ENCODE results near the gene LIX1. TPM values are rescaled to one million over a fixed set of nuclear protein-coding genes. Genes with fewer than 3 reads are reported as not detected.
A peak's percentile ranks its signal among the peaks of the same experiment; 100 is the strongest.
"Not testable (repeated sequence)": the region's sequence is repeated elsewhere in the genome, so short reads cannot be mapped to it uniquely, and the experiment has no call there.

Gene LIX1
- not detected for total RNA-seq
- polyA plus RNA-seq, result not detected
- total RNA-seq, result 0 to 0.09 (median 0) reads per million in 6 experiments

DNA sequence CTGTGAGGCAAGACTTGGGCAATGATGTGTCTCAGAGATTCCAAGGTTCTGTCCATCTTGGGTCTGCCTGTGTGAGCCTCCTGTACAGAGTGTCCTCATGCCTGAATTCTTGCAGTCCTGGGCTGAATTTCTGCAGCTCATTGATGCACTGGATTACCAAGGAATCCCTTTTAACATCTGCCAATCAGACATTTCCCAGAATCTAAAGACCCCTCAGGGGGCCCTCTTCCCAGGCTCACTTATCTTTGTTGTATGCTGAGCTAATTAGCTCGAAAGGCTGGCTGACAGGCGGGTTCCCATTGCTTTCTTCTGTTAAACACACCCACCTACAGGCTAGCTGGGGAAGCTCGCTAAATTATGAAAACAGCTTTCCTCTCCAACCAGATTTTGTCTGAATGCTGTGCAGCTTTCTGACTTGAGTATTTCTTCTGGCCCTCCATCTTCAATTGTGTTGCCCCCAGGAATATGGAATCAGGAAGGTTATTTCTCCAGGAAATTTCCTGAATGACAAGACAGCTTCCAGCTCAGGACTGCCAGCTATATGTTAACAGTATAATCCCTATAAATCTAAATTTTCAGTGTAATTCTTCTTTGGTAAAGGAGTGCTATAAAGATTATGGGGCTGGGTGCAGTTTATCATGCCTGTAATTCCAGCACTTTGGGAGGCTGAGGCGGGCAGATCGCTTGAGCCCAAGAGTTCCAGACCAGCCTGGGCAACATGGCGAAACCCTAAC is at the start of gene LIX1:
Gene LIX1, minus strand, starts transcription at position 91 of the 734 bp plus-strand sequence. Its CDS starts 35 bp downstream, at position 56.
- Mint-ChIP-seq H3K9me3 (no peaks in the 10 kb centered on the region), H3K27ac (peak within 1 kb of the TSS in 2 of 10 donors; percentile 12 to 31), H3K36me3 (no peaks in the 10 kb centered on the region), H3K27me3 (peaks cover 0 to 3% (median 3%) of the 10 kb centered on the region in 5 donors), H3K4me1 (no peaks in the 10 kb centered on the region), H3K4me3 (no peak within 1 kb of the TSS)
- DNase-seq, result peak in 6 of 10 donors; percentile 17 to 49 (median 28)
- POLR2A ChIA-PET, result no interaction called here
- ATAC-seq, result peak in 1 of 2 donors; percentile 66

DNA sequence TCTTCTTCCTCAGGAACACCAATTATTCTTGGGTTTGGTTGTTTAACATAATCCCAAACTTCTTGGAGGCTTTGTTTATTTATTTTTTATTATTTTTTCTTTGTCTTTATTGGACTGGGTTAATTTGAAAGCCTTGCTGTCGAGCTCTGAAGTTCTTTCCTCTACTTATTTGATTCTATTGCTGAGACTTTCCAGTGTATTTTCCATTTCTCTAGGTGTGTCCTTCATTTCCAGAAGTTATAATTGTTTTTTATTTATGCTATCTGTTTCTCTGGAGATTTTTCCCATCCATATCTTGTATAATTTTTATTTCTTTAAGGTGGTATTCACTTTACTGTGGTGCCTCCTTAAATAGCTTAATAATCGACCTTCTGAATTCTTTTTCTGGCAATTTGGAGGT is 49.5 kb upstream of the LIX1 start:
- H3K4me1 Mint-ChIP-seq, result peaks cover 12 to 25% (median 17%) of the 10 kb centered on the region in 4 donors
- peaks cover 8 to 22% (median 16%) of the 10 kb centered on the region in 3 donors for H3K36me3 Mint-ChIP-seq
- no peak for ATAC-seq

GRCh38 chr5:97189523-97189922 is 47.1 kb upstream of the LIX1 start:
- POLR2A ChIA-PET, H3K27me3 Mint-ChIP-seq, H3K4me3 Mint-ChIP-seq, DNase-seq, H3K27ac Mint-ChIP-seq, ATAC-seq: not testable (repeated sequence)
- Mint-ChIP-seq H3K36me3 (peaks cover 8 to 19% (median 16%) of the 10 kb centered on the region in 3 donors), H3K9me3 (peaks cover 0 to 24% (median 15%) of the 10 kb centered on the region in 9 donors), H3K4me1 (peaks cover 12 to 22% (median 17%) of the 10 kb centered on the region in 4 donors)

More for the DNA sequence above, 49.5 kb upstream of the LIX1 start:
- no peak overlapping the region for H3K27ac Mint-ChIP-seq
- POLR2A ChIA-PET, result no interaction called here
- peaks cover 0 to 24% (median 15%) of the 10 kb centered on the region in 9 donors for H3K9me3 Mint-ChIP-seq
- H3K4me3 Mint-ChIP-seq, result no peak overlapping the region
- peaks cover 0 to 3% (median 0%) of the 10 kb centered on the region in 5 donors for H3K27me3 Mint-ChIP-seq
- DNase-seq, result no peak

GRCh38 chr5:97183930-97184213 is 41.5 kb upstream of the LIX1 start:
- DNase-seq, result no peak
- Mint-ChIP-seq H3K27me3 (peaks cover 0 to 1% (median 0%) of the 10 kb centered on the region in 5 donors), H3K36me3 (peaks cover 3 to 20% (median 9%) of the 10 kb centered on the region in 3 donors), H3K9me3 (no peaks in the 10 kb centered on the region), H3K4me3 (peak overlapping the region; percentile 82 to 98 (median 96)), H3K27ac (peak overlapping the region; percentile 99 to 100 (median 100)), H3K4me1 (peaks cover 23 to 42% (median 40%) of the 10 kb centered on the region in 4 donors)
- POLR2A ChIA-PET, result interaction anchor here (1.1 kb wide), 1 partner anchor 248 kb away, joined by 7 read pairs; the partner anchor contains the start of gene LNPEP
- ATAC-seq, result no peak

DNA sequence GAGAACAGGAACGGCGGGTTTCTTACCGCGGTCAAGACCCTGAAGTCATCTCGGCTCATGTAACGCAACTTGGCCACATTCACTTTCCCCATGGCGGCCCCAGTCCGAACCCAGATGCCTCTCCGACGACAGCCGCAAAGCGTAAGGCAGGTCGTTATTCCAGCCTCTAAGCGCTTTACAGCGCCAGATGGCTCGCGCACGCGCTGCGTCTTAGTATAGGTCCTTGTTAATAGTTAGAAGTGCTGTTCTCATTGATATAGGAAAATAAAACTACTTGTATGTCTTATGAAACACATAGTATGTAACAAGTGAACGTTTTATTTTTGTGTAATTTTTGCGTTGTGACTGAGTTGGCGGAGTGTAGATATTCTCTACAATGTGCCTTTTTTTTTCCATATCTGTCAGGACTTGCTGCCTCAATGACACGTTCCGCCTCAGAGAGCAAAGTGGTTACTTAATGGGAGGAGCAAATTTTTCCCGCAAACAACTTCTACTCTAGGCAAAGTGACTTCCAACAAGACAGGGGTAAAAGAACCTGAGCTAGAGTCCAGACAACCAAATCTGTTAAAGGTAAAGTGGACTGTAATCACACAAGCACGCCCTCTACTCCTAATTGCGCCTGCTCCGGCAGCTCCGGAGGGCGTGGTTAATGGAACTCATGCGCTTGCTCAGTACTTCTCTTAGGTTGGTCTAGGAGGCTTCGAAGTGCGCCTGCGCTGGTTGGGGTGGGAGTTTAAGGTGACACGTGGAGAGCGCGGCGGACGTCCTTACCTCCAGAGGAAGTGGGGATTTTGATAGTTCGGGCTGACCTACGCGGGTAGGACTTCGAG is 40.9 kb upstream of the LIX1 start, which contains the start of gene RIOK2:
Gene RIOK2, minus strand, starts transcription at position 148 of the 830 bp plus-strand sequence. Its CDS starts 56 bp downstream, at position 92.
- POLR2A ChIA-PET, result interaction anchor here (0.7 to 1.4 kb wide), 4 partner anchors 17 to 1423 kb away, joined by 3 to 7 read pairs (median 3); partner anchors contain the start of gene LNPEP

GRCh38 chr5:97182571-97183099 is 40.2 kb upstream of the LIX1 start:
- POLR2A ChIA-PET, result interaction anchor here (0.6 to 1.6 kb wide), 5 partner anchors 17 to 1589 kb away, joined by 3 read pairs; no protein-coding TSS in a partner anchor
- H3K9me3 Mint-ChIP-seq, result no peaks in the 10 kb centered on the region
- ATAC-seq (no peak), DNase-seq (no peak)
- H3K4me1 Mint-ChIP-seq, result peaks cover 29 to 49% (median 45%) of the 10 kb centered on the region in 4 donors
- H3K4me3 Mint-ChIP-seq, result peak overlapping the region; percentile 82 to 98 (median 96)
- H3K36me3 Mint-ChIP-seq, result peaks cover 3 to 31% (median 16%) of the 10 kb centered on the region in 3 donors
- H3K27me3 Mint-ChIP-seq, result no peaks in the 10 kb centered on the region
- peak overlapping the region; percentile 99 to 100 (median 100) for H3K27ac Mint-ChIP-seq

More for the DNA sequence above, 40.9 kb upstream of the LIX1 start, which contains the start of gene RIOK2:
- DNase-seq, result peak; percentile 78 to 98 (median 89)
- Mint-ChIP-seq H3K9me3 (no peaks in the 10 kb centered on the region), H3K27ac (peak within 1 kb of the TSS; percentile 99 to 100 (median 100)), H3K36me3 (peaks cover 3 to 26% (median 13%) of the 10 kb centered on the region in 3 donors), H3K4me1 (peaks cover 28 to 47% (median 43%) of the 10 kb centered on the region in 4 donors), H3K4me3 (peak within 1 kb of the TSS; percentile 82 to 98 (median 96)), H3K27me3 (peaks cover 0 to 1% (median 0%) of the 10 kb centered on the region in 5 donors)
- peak; percentile 88 to 91 for ATAC-seq

- Mint-ChIP-seq H3K36me3 (peaks cover 3 to 38% (median 18%) of the 10 kb centered on the region in 3 donors), H3K9me3 (no peaks in the 10 kb centered on the region), H3K4me3 (peak overlapping the region; percentile 82 to 98 (median 96)), H3K27me3 (no peaks in the 10 kb centered on the region), H3K4me1 (peaks cover 29 to 49% (median 45%) of the 10 kb centered on the region in 4 donors), H3K27ac (peak overlapping the region; percentile 79 to 100 (median 100))
- ATAC-seq (no peak), DNase-seq (no peak)
- POLR2A ChIA-PET, result interaction anchor here (0.6 to 1.6 kb wide), 4 partner anchors 11 to 1590 kb away, joined by 3 to 4 read pairs (median 3); no protein-coding TSS in a partner anchor
These were observed 39.6 kb upstream of the LIX1 start for GRCh38 chr5:97181856-97182545.

DNA sequence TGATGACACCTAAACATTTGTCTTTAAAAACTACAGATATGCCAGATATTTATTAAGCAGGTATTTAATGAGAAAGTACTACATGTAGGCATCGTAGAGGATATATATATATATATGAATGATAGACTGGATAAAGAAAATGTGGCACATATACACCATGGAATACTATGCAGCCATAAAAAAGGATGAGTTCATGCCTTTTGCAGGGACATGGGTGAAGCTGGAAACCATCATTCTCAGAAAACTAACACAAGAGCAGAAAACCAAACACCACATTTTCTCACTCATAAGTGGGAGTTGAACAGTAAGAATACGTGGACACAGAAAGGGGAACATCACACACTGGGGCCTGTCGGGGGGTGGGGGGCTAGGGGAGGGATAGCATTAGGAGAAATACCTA is 37.0 kb upstream of the LIX1 start:
- H3K27me3 Mint-ChIP-seq, H3K27ac Mint-ChIP-seq, POLR2A ChIA-PET, DNase-seq, H3K9me3 Mint-ChIP-seq, ATAC-seq, H3K4me3 Mint-ChIP-seq: not testable (repeated sequence)
- H3K36me3 Mint-ChIP-seq, result peaks cover 7 to 59% (median 21%) of the 10 kb centered on the region in 3 donors
- peaks cover 31 to 53% (median 42%) of the 10 kb centered on the region in 4 donors for H3K4me1 Mint-ChIP-seq

GRCh38 chr5:97172227-97172626 is 29.8 kb upstream of the LIX1 start:
- Mint-ChIP-seq H3K4me3 (no peak overlapping the region), H3K27me3 (no peaks in the 10 kb centered on the region), H3K36me3 (peaks cover 18 to 92% (median 20%) of the 10 kb centered on the region in 3 donors), H3K27ac (peak overlapping the region in 9 of 10 donors; percentile 10 to 60 (median 26)), H3K4me1 (peaks cover 6 to 19% (median 13%) of the 10 kb centered on the region in 4 donors), H3K9me3 (no peaks in the 10 kb centered on the region)
- ATAC-seq, result no peak
- POLR2A ChIA-PET, result no interaction called here
- no peak for DNase-seq

GRCh38 chr5:97171703-97172102 is 29.3 kb upstream of the LIX1 start:
- DNase-seq, result no peak
- no peaks in the 10 kb centered on the region for H3K27me3 Mint-ChIP-seq
- H3K9me3 Mint-ChIP-seq, result no peaks in the 10 kb centered on the region
- H3K4me1 Mint-ChIP-seq, result peaks cover 6 to 17% (median 13%) of the 10 kb centered on the region in 4 donors
- peak overlapping the region in 5 of 10 donors; percentile 10 to 70 (median 60) for H3K27ac Mint-ChIP-seq
- peaks cover 18 to 92% (median 20%) of the 10 kb centered on the region in 3 donors for H3K36me3 Mint-ChIP-seq
- no peak overlapping the region for H3K4me3 Mint-ChIP-seq
- POLR2A ChIA-PET, result no interaction called here
- ATAC-seq, result no peak

DNA sequence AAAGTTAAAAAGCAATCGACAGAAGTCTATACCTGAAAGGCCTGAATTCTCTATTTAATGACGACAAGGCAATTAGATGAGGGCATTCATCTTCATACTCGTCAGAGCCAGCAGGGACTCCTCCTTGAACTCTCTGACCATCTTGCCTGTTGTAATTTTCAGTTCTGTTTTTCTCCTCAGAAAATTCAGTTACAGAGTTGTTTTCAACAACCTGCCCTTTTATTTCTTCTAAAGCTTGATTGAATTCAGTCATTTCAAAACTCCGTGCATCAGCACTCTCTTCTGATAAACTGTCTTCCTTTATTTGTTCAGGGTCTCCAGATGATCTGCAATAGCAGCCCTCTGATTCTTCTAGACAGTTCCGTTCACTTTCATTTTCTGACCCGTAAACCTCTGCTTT is 25.0 kb upstream of the LIX1 start:
- Mint-ChIP-seq H3K27ac (peak overlapping the region; percentile 23 to 88 (median 64)), H3K4me1 (peaks cover 3 to 17% (median 14%) of the 10 kb centered on the region in 4 donors), H3K36me3 (peaks cover 9 to 85% (median 13%) of the 10 kb centered on the region in 3 donors), H3K9me3 (no peaks in the 10 kb centered on the region), H3K27me3 (no peaks in the 10 kb centered on the region), H3K4me3 (peak overlapping the region in 2 of 10 donors; percentile 23 to 26)
- DNase-seq (no peak), ATAC-seq (no peak)
- POLR2A ChIA-PET, result no interaction called here

All from naive thymus-derived CD8-positive, alpha-beta T cell (primary cell).